PC-9 (cell line): ENCODE data around the gene KCNC4. TPM values are rescaled to one million over a fixed set of nuclear protein-coding genes. Genes with fewer than 3 reads are reported as not detected.

Experiments
- BruUV-seq: library from RNA; stranded (reverse); fragments of 400-500 nt; replicated peaks from 2 replicates; lab custom pipeline; 2021; lab: Mats Ljungman, UMichigan
- CTCF ChIA-PET: fragments of 300-600 bp; sonication (Branson Sonifier 250); formaldehyde crosslinking; loops from one replicate; lab custom pipeline; 2022; ENCODE audit warnings: antibody characterized with exemption; lab: Charles Lee
- POLR2A ChIA-PET: fragments of 300-600 bp; sonication (Branson Sonifier 250); formaldehyde crosslinking; loops from one replicate; lab custom pipeline; 2022; ENCODE audit warnings: antibody characterized with exemption; ENCODE audit not compliant: unreplicated experiment; lab: Charles Lee
- DNase-seq, 2 experiments: peaks; one replicate each; pipeline versions ENCODE4 v3.0.0 to v3.0.0-alpha.2; 2015 to 2022; ENCODE audit warnings: mixed read lengths in 1 of 2
- H2AFZ ChIP-seq: fragments of 200-600 bp; sonication (generic); 2 replicates; pipeline ENCODE4 v1.8.1; 2017; ENCODE audit warnings: antibody characterized with exemption
- H3F3A ChIP-seq: fragments of 200-600 bp; sonication (generic); 2 replicates; pipeline ENCODE4 v1.8.1; 2017; ENCODE audit warnings: antibody characterized with exemption, mild to moderate bottlenecking, low read depth; ENCODE audit not compliant: insufficient read depth
- H3K27ac ChIP-seq: fragments of 200-600 bp; sonication (generic); 2 replicates; pipeline ENCODE4 v1.6.1; 2016; ENCODE audit warnings: mixed run types
- H3K27me3 ChIP-seq: fragments of 200-600 bp; sonication (generic); 2 replicates; pipeline ENCODE4 v1.6.1; 2016; ENCODE audit warnings: low read depth, mixed run types; ENCODE audit not compliant: insufficient read depth
- H3K36me3 ChIP-seq: fragments of 200-600 bp; sonication (generic); 2 replicates; pipeline ENCODE4 v1.6.1; 2016; ENCODE audit warnings: low read depth, mixed run types
- H3K4me1 ChIP-seq: fragments of 200-600 bp; sonication (generic); replicated peaks from 2 replicates; pipeline ENCODE4 v1.6.1; 2016; ENCODE audit warnings: mixed run types; ENCODE audit not compliant: insufficient read depth
- H3K4me2 ChIP-seq: fragments of 200-600 bp; sonication (generic); 2 replicates; pipeline ENCODE4 v1.6.1; 2017; ENCODE audit warnings: mixed run types
- H3K4me3 ChIP-seq: fragments of 200-600 bp; sonication (generic); 2 replicates; pipeline ENCODE4 v1.6.1; 2016; ENCODE audit warnings: mixed run types
- H3K79me2 ChIP-seq: fragments of 200-600 bp; sonication (generic); 2 replicates; pipeline ENCODE4 v1.6.1; 2017; ENCODE audit warnings: low read depth, mixed run types
- H3K9me2 ChIP-seq: fragments of 200-600 bp; sonication (generic); 2 replicates; pipeline ENCODE4 v1.8.1; 2017; ENCODE audit warnings: mild to moderate bottlenecking; ENCODE audit not compliant: insufficient read depth
- H3K9me3 ChIP-seq: fragments of 200-600 bp; sonication (generic); 2 replicates; pipeline ENCODE4 v1.8.1; 2016; ENCODE audit warnings: low read depth; ENCODE audit not compliant: insufficient read depth
- H4K20me1 ChIP-seq: fragments of 200-600 bp; sonication (generic); 2 replicates; pipeline ENCODE4 v1.8.1; 2017; ENCODE audit not compliant: insufficient read depth
- EZH2 ChIP-seq: fragments of 200-600 bp; sonication (generic); IDR thresholded peaks from 2 replicates; pipeline ENCODE4 v1.8.0; 2017; ENCODE audit warnings: antibody characterized with exemption, low read depth
- intact Hi-C: fragments of 100-400 bp; cut with micrococcal nuclease; formaldehyde crosslinking; loops from one replicate; pipeline ENCODE4 v1.10.0; 2022; ENCODE audit not compliant: unreplicated experiment
- total RNA-seq: library from RNA; stranded (reverse); gene quantifications from 2 replicates; pipeline ENCODE4 v1.2.3, GENCODE V29; 2021
- TF ChIP-seq, protein P1 (sequence below): fragments of 200-600 bp; sonication (generic); conservative IDR thresholded peaks from 2 replicates; pipeline ENCODE4 v1.6.1; 2017; ENCODE audit warnings: mixed run types, antibody characterized with exemption, mild to moderate bottlenecking, moderate library complexity

Gene KCNC4
- total RNA-seq, 1 experiment from 2014 or later, result 8.6 TPM

DNA sequence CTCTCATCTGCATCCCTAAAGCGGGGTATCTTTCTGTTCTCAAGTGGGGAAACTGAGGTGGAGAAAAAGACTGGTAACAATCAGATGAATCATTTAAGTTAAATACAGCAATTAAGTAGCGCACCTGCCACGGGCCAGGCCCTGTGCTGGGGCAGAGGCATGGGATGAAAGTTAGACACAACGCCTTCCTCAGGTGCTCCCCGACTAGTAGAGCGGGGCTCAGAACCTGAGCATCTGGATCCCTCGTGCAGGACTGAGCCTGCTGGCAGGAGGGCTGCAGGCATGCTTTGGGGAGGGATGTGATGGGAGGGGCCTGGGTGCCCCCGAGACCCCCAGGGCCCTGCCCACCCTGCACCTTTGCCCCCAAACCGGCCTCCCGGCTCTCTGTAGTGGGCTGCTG lies 14.9 kb upstream of the KCNC4 start:
- Histone ChIP-seq H3K4me1 (peaks cover 10% of the 10 kb centered on the region), H3K9me2 (no peaks in the 10 kb centered on the region), H3K4me3 (no peak overlapping the region), H3F3A (peaks cover 7% of the 10 kb centered on the region; the same call in 1 of the 2 replicates), H3K36me3 (no peaks in the 10 kb centered on the region), H3K4me2 (no peak overlapping the region), H3K79me2 (no peaks in the 10 kb centered on the region), H4K20me1 (no peaks in the 10 kb centered on the region), H3K27me3 (no peaks in the 10 kb centered on the region), H2AFZ (no peak overlapping the region), H3K27ac (no peak overlapping the region), H3K9me3 (no peaks in the 10 kb centered on the region)
- no peak for TF ChIP-seq EZH2
- TF ChIP-seq, protein P1, sequence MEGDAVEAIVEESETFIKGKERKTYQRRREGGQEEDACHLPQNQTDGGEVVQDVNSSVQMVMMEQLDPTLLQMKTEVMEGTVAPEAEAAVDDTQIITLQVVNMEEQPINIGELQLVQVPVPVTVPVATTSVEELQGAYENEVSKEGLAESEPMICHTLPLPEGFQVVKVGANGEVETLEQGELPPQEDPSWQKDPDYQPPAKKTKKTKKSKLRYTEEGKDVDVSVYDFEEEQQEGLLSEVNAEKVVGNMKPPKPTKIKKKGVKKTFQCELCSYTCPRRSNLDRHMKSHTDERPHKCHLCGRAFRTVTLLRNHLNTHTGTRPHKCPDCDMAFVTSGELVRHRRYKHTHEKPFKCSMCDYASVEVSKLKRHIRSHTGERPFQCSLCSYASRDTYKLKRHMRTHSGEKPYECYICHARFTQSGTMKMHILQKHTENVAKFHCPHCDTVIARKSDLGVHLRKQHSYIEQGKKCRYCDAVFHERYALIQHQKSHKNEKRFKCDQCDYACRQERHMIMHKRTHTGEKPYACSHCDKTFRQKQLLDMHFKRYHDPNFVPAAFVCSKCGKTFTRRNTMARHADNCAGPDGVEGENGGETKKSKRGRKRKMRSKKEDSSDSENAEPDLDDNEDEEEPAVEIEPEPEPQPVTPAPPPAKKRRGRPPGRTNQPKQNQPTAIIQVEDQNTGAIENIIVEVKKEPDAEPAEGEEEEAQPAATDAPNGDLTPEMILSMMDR, result no peak
- intact Hi-C loops, result loop anchor here (5.0 kb wide), 1 partner anchor 587 kb away; no protein-coding TSS in a partner anchor
- DNase-seq, result no peak
- BruUV-seq, result no TSS peak
- POLR2A ChIA-PET, result no interaction called here
- CTCF ChIA-PET, result no interaction called here

DNA sequence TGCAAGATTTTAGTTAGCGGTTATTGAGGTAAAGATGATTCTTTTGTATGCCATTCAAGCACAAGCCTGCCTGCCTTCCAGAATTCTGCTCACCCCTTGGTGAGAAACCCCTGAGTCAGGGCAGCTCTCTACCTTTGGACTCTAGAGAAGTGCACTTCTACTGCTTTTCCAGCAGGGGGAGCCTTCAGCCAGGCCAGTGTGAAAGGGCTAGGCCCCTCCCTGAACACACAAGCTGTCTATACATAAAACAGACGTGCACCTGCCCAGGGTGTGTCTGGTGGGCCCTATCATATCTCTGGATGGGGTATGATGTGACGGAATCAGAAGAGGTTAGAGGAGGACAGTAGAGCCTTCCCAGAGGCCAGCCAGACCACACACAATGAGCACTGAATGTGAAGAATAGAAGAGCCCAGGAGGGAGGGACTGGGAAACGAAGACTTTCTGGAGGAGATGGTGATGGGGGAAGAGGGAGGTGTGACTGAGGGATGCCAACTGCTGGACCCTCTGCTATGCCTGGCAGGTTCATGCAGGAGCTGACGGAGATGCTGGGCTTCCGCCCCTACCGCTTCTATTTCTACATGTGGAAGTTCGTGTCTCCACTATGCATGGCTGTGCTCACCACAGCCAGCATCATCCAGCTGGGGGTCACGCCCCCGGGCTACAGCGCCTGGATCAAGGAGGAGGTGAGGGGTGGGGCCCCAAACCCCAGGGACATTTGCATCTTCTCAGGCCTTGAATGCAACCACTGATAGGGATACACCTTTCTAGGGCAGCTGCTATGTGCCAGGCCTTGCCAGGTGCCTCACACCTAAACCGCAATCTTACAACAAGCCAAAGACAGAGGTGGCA lies 13.0 kb upstream of the KCNC4 start:
- intact Hi-C loops, result loop anchor here (5.0 kb wide), 1 partner anchor 585 kb away; no protein-coding TSS in a partner anchor
- Histone ChIP-seq H3F3A (0 out of 2 replicates have a peak, but pooled peaks cover 3% of the 10 kb centered on the region), H3K27ac (no peak overlapping the region), H3K79me2 (no peaks in the 10 kb centered on the region), H3K4me1 (peaks cover 12% of the 10 kb centered on the region), H3K36me3 (no peaks in the 10 kb centered on the region), H2AFZ (no peak overlapping the region), H4K20me1 (no peaks in the 10 kb centered on the region), H3K27me3 (no peaks in the 10 kb centered on the region), H3K9me3 (no peaks in the 10 kb centered on the region), H3K9me2 (no peaks in the 10 kb centered on the region), H3K4me3 (no peak overlapping the region), H3K4me2 (no peak overlapping the region)
- no peak for TF ChIP-seq EZH2
- TF ChIP-seq, protein P1, result peak; percentile 100
- peak; percentile 45 to 68 for DNase-seq
- ChIA-PET CTCF (interaction anchor here (0.5 to 1.6 kb wide), 9 partner anchors 10 to 651 kb away, joined by 3 to 10 read pairs (median 4); no protein-coding TSS in a partner anchor), POLR2A (interaction anchor here (0.5 kb wide), 1 partner anchor 84 kb away, joined by 4 read pairs; no protein-coding TSS in a partner anchor)
- no TSS peak for BruUV-seq

GRCh38 chr1:110197905-110198629 lies 12.0 kb upstream of the KCNC4 start:
- no peaks in the 10 kb centered on the region for H3K79me2 ChIP-seq
- no TSS peak for BruUV-seq
- no peaks in the 10 kb centered on the region for H3K9me3 ChIP-seq
- no peak for DNase-seq
- no peak overlapping the region for H3K27ac ChIP-seq
- H3K9me2 ChIP-seq, result no peaks in the 10 kb centered on the region
- no peaks in the 10 kb centered on the region for H3K27me3 ChIP-seq
- no peak overlapping the region for H3K4me3 ChIP-seq
- ChIA-PET CTCF (interaction anchor here (0.7 to 1.6 kb wide), 3 partner anchors 10 to 298 kb away, joined by 4 to 7 read pairs (median 6); no protein-coding TSS in a partner anchor), POLR2A (no interaction called here)
- no peak for TF ChIP-seq EZH2
- TF ChIP-seq, protein P1, result no peak
- no peaks in the 10 kb centered on the region for H3K36me3 ChIP-seq
- no peaks in the 10 kb centered on the region for H4K20me1 ChIP-seq
- peaks cover 3% of the 10 kb centered on the region; the same call in 1 of the 2 replicates for H3F3A ChIP-seq
- H3K4me1 ChIP-seq, result peaks cover 18% of the 10 kb centered on the region
- H3K4me2 ChIP-seq, result no peak overlapping the region
- intact Hi-C loops, result loop anchor here (5.0 kb wide), 1 partner anchor 584 kb away; no protein-coding TSS in a partner anchor
- H2AFZ ChIP-seq, result no peak overlapping the region
